GM12874 (cell line): Measurements from ENCODE around the gene PDPN.

ENCODE experiments used
- CTCF ChIP-seq: IDR thresholded peaks from 2 replicates; pipeline ENCODE4 v1.5.1; 2011; ENCODE audit warnings: low read depth, mild to moderate bottlenecking, control low read depth, low read length, moderate library complexity; ENCODE audit not compliant: insufficient read depth

The PDPN gene

GRCh38 chr1:13582713-13583443, 754 bp upstream of the PDPN start:
- TF ChIP-seq CTCF = no peak

GRCh38 chr1:13583966-13584791, 547 bp downstream of the PDPN start:
- no peak for TF ChIP-seq CTCF

- TF ChIP-seq CTCF = no peak
Measured at GRCh38 chr1:13584876-13585611, 1.4 kb downstream of the PDPN start.

- no peak for TF ChIP-seq CTCF
Measured at GRCh38 chr1:13585612-13585991, 2.0 kb downstream of the PDPN start.

- TF ChIP-seq CTCF = no peak
Measured at GRCh38 chr1:13586001-13586400, 2.4 kb downstream of the PDPN start.

- TF ChIP-seq CTCF = no peak
Measured at GRCh38 chr1:13587256-13588030, 3.8 kb downstream of the PDPN start.
